RWPE2 (cell line): ENCODE data around the gene GABRE.

Experiments used
- ATAC-seq: fragments of 200-7000 bp; cut with Tn5 transposase; 3 replicates; pipeline ENCODE4 v1.9.1; 2021; ENCODE audit warnings: low read depth
- DNase-seq: peaks from one replicate; pipeline ENCODE4 v3.0.0-alpha.2; 2020; ENCODE audit warnings: low spot score
- H3K27ac ChIP-seq: fragments of 450-650 bp; 2 replicates; pipeline ENCODE4 v1.5.1; 2017; ENCODE audit warnings: mild to moderate bottlenecking; ENCODE audit not compliant: poor library complexity, severe bottlenecking
- H3K27me3 ChIP-seq: fragments of 250-450 bp; sonication (Bioruptor Pico); 2 replicates; pipeline ENCODE4 v1.5.1; 2021; ENCODE audit warnings: mild to moderate bottlenecking, moderate library complexity; ENCODE audit not compliant: insufficient read depth, poor library complexity, severe bottlenecking
- H3K36me3 ChIP-seq: fragments of 250-450 bp; sonication (Bioruptor Pico); 2 replicates; pipeline ENCODE4 v1.5.1; 2020; ENCODE audit warnings: low read depth, mild to moderate bottlenecking, moderate library complexity
- H3K4me1 ChIP-seq: fragments of 250-450 bp; sonication (Bioruptor Pico); 2 replicates; pipeline ENCODE4 v1.5.1; 2021; ENCODE audit warnings: mild to moderate bottlenecking, moderate library complexity; ENCODE audit not compliant: insufficient read depth, poor library complexity, severe bottlenecking
- H3K4me3 ChIP-seq: fragments of 250-450 bp; sonication (Bioruptor Pico); 2 replicates; pipeline ENCODE4 v1.5.1; 2021; ENCODE audit warnings: mild to moderate bottlenecking, moderate library complexity; ENCODE audit not compliant: severe bottlenecking
- H3K9me3 ChIP-seq: fragments of 250-450 bp; sonication (Bioruptor Pico); 2 replicates; pipeline ENCODE4 v1.5.1; 2021; ENCODE audit warnings: mild to moderate bottlenecking, moderate library complexity; ENCODE audit not compliant: severe bottlenecking
- TF ChIP-seq, protein P1 (sequence below): fragments of 450-650 bp; IDR thresholded peaks from one replicate; pipeline ENCODE4 v1.5.1; 2017; ENCODE audit warnings: mild to moderate bottlenecking, moderate library complexity; ENCODE audit not compliant: poor library complexity, severe bottlenecking

GABRE gene

DNA sequence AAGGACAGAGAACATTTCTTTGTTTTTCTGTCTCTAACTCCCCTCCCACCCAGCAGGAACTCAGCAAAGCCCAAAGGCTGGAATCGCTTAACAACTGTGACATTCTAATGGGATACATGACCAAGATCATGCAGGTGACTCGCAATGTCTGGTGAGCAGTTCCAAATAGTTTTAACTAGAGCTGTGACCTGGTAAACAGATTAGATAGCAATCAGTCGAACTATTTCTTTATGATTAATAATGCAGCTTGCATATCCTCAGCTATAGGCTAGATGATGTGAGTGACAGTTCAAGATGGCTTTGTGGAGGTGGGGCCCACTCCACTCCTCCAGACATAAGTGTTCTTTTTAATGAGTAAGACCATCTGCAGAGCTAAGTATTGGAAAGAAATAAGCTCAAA lies 20.0 kb upstream of the GABRE start:
- no peaks in the 10 kb centered on the region for H3K36me3 ChIP-seq
- H3K27ac ChIP-seq, result no peak overlapping the region
- H3K9me3 ChIP-seq, result no peaks in the 10 kb centered on the region
- H3K27me3 ChIP-seq, result no peaks in the 10 kb centered on the region
- no peaks in the 10 kb centered on the region for H3K4me1 ChIP-seq
- no peak overlapping the region for H3K4me3 ChIP-seq
- DNase-seq (no peak), ATAC-seq (no peak)
- TF ChIP-seq, protein P1, sequence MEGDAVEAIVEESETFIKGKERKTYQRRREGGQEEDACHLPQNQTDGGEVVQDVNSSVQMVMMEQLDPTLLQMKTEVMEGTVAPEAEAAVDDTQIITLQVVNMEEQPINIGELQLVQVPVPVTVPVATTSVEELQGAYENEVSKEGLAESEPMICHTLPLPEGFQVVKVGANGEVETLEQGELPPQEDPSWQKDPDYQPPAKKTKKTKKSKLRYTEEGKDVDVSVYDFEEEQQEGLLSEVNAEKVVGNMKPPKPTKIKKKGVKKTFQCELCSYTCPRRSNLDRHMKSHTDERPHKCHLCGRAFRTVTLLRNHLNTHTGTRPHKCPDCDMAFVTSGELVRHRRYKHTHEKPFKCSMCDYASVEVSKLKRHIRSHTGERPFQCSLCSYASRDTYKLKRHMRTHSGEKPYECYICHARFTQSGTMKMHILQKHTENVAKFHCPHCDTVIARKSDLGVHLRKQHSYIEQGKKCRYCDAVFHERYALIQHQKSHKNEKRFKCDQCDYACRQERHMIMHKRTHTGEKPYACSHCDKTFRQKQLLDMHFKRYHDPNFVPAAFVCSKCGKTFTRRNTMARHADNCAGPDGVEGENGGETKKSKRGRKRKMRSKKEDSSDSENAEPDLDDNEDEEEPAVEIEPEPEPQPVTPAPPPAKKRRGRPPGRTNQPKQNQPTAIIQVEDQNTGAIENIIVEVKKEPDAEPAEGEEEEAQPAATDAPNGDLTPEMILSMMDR, result no peak

DNA sequence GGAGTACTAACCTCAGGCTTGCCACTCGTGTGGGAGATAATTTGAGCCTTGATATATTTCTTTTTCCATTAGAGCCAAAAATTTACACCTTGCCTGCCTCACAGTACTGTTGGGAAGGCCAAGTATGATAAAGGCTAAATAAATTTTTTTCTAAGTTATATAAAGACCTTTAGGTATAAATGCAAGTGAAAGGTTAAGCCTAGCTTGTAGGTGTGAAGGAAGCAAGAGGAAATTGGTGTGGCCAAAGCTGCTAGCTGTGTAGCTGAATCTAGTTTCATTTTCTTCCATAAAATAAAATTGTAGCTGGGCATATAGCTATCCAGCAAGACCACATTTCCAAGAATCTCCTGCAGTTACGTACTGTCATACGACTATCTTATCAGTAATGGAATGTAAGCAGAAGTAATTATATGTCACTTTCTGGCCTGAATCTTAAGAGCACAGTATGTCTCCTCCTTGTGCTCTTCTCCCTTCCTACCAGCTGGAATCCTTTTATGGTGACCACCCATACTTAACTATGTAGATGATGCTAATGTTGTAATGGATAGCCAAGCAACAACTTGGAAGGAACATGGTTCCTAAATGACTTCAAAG lies 14.3 kb upstream of the GABRE start:
- H3K27ac ChIP-seq, result no peak overlapping the region
- no peaks in the 10 kb centered on the region for H3K9me3 ChIP-seq
- TF ChIP-seq, protein P1, result no peak
- peaks cover 17% of the 10 kb centered on the region for H3K4me1 ChIP-seq
- no peaks in the 10 kb centered on the region for H3K27me3 ChIP-seq
- no peak overlapping the region for H3K4me3 ChIP-seq
- no peaks in the 10 kb centered on the region for H3K36me3 ChIP-seq
- ATAC-seq (no peak), DNase-seq (no peak)

DNA sequence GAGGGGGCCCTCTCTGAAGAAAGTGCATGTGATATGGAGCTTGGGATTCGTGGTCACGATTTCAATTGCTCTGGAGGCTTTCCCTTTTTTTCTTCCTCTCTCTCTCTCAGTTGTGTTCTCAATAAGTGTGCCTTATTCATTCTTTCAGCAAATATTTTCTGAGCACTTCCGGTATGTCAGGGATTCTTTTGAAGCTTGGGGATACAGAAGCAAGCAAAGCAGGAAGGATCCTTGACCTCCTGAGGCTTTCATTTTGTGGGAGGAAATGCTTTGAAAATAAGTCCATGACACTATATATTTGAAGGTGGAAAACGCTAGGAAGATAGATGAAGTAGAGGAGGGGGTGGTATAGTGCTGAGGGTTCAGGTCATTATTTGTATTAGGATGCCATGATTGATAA lies 12.6 kb upstream of the GABRE start:
- Histone ChIP-seq H3K4me1 (peaks cover 29% of the 10 kb centered on the region), H3K36me3 (no peaks in the 10 kb centered on the region), H3K9me3 (no peaks in the 10 kb centered on the region), H3K27me3 (no peaks in the 10 kb centered on the region), H3K4me3 (no peak overlapping the region), H3K27ac (no peak overlapping the region)
- ATAC-seq (no peak), DNase-seq (no peak)
- TF ChIP-seq, protein P1, result no peak

DNA sequence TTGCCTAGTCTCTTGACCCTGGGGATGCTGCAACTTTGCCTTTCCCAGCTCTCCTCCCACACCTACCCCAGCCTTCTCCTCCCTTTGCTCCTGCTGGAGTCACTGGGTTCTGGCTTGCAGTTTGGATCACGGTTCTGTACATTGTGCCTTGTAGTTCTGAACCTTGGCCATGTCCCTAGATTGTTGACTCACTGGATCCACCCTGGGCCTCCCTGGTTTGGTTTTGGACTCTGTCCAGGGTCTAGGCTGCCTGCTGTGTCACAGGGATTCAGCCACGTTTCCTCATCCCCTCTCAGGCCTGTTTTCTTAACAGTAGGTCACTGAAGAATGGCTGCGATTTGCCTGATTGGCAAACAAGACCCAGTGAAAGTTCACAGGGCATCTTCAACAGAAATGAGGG lies 11.5 kb upstream of the GABRE start:
- DNase-seq (no peak), ATAC-seq (no peak)
- H3K4me1 ChIP-seq, result peaks cover 38% of the 10 kb centered on the region
- H3K27ac ChIP-seq, result no peak overlapping the region
- no peaks in the 10 kb centered on the region for H3K36me3 ChIP-seq
- H3K27me3 ChIP-seq, result no peaks in the 10 kb centered on the region
- no peaks in the 10 kb centered on the region for H3K9me3 ChIP-seq
- TF ChIP-seq, protein P1, result no peak
- H3K4me3 ChIP-seq, result no peak overlapping the region

DNA sequence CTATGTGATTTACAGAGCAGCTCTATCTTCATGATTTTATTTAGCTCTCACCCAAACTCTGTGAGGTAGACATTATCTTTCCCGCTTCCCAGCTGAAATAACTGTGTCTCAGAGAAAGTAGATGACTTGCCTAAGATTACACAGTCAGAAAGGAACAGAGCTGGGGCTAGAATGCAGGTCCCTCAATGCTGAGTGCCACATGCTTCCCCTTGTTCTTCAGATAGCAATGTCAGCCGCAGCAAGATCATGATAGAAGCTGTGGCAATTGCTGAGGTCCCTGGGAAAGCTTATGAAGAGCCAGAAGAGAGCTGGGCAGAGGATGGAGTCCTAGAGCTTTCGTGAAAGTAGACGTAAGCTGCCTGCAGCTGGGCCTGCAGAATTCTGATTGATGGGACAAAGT lies 11.1 kb upstream of the GABRE start:
- Histone ChIP-seq H3K27ac (no peak overlapping the region), H3K27me3 (no peaks in the 10 kb centered on the region), H3K4me3 (no peak overlapping the region), H3K36me3 (no peaks in the 10 kb centered on the region), H3K4me1 (peaks cover 41% of the 10 kb centered on the region), H3K9me3 (no peaks in the 10 kb centered on the region)
- ATAC-seq (no peak), DNase-seq (no peak)
- TF ChIP-seq, protein P1, result no peak
